HepG2 (cell line): ENCODE measurements around the gene CHIC2. TPM values are rescaled to one million over a fixed set of nuclear protein-coding genes. Genes with fewer than 3 reads are reported as not detected.

ENCODE experiments used
- EED ChIP-seq: sonication (generic); formaldehyde crosslinking; IDR thresholded peaks from 2 replicates; pipeline ENCODE4 v1.5.0; 2020; ENCODE audit warnings: mild to moderate bottlenecking, missing genetic modification reagents
- HES4 ChIP-seq: sonication (generic); formaldehyde crosslinking; IDR thresholded peaks from 2 replicates; pipeline ENCODE4 v1.9.0; 2021; ENCODE audit warnings: mild to moderate bottlenecking, missing genetic modification reagents, borderline replicate concordance
- MED13 ChIP-seq: sonication (generic); formaldehyde crosslinking; IDR thresholded peaks from 2 replicates; pipeline ENCODE4 v1.5.0; 2020; ENCODE audit warnings: missing genetic modification reagents
- MTA1 ChIP-seq: sonication (generic); formaldehyde crosslinking; IDR thresholded peaks from 2 replicates; pipeline ENCODE4 v1.4.0; 2020; ENCODE audit warnings: missing genetic modification reagents, mild to moderate bottlenecking, borderline replicate concordance
- REPIN1 ChIP-seq: sonication (generic); formaldehyde crosslinking; IDR thresholded peaks from 2 replicates; pipeline ENCODE4 v1.8.0; 2022; ENCODE audit warnings: missing genetic modification reagents, low read depth, mild to moderate bottlenecking, borderline replicate concordance
- SETDB1 ChIP-seq: sonication (generic); formaldehyde crosslinking; IDR thresholded peaks from 2 replicates; pipeline ENCODE4 v1.5.1; 2020; ENCODE audit warnings: missing genetic modification reagents, mild to moderate bottlenecking, borderline replicate concordance
- SIX4 ChIP-seq: sonication (generic); formaldehyde crosslinking; IDR thresholded peaks from 2 replicates; pipeline ENCODE4 v1.4.0; 2020; ENCODE audit warnings: missing genetic modification reagents
- SRF ChIP-seq: IDR thresholded peaks from 2 replicates; pipeline ENCODE4 v1.6.1; 2011; ENCODE audit warnings: mild to moderate bottlenecking, low read depth, low read length, moderate library complexity
- TBP ChIP-seq: sonication (generic); formaldehyde crosslinking; IDR thresholded peaks from 2 replicates; pipeline ENCODE4 v1.5.0; 2020; ENCODE audit warnings: missing genetic modification reagents
- ZBTB21 ChIP-seq: sonication (generic); formaldehyde crosslinking; IDR thresholded peaks from 2 replicates; pipeline ENCODE4 v1.4.0; 2020; ENCODE audit warnings: missing genetic modification reagents
- ZFP90 ChIP-seq: sonication (generic); formaldehyde crosslinking; IDR thresholded peaks from 2 replicates; pipeline ENCODE4 v1.8.0; 2022; ENCODE audit warnings: missing genetic modification reagents, mild to moderate bottlenecking, inconsistent platforms, borderline replicate concordance
- ZNF256 ChIP-seq: sonication (generic); formaldehyde crosslinking; conservative IDR thresholded peaks from 2 replicates; pipeline ENCODE4 v1.4.0; 2020; ENCODE audit warnings: missing genetic modification reagents
- ZNF296 ChIP-seq: sonication (generic); formaldehyde crosslinking; conservative IDR thresholded peaks from 2 replicates; pipeline ENCODE4 v1.5.0; 2020; ENCODE audit warnings: mild to moderate bottlenecking, missing genetic modification reagents
- ZNF44 ChIP-seq: sonication (generic); formaldehyde crosslinking; IDR thresholded peaks from 2 replicates; pipeline ENCODE4 v1.5.1; 2020; ENCODE audit warnings: mild to moderate bottlenecking, missing genetic modification reagents
- ZNF598 ChIP-seq: sonication (generic); formaldehyde crosslinking; IDR thresholded peaks from 2 replicates; pipeline ENCODE4 v1.5.1; 2020; ENCODE audit warnings: mild to moderate bottlenecking, missing genetic modification reagents, borderline replicate concordance
- ZNF768 ChIP-seq: sonication (generic); formaldehyde crosslinking; IDR thresholded peaks from 2 replicates; pipeline ENCODE4 v1.4.0; 2020; ENCODE audit warnings: missing genetic modification reagents
- ZSCAN9 ChIP-seq: IDR thresholded peaks from 2 replicates; pipeline ENCODE4 v1.6.1; 2016; ENCODE audit warnings: borderline replicate concordance
- polyA plus RNA-seq, 8 experiments: library from polyadenylated mRNA; depleted of rRNA in 3 of 8; stranded (reverse) in 7 of 8; unstranded in 1 of 8; fragments of >200 nt; fragmentation: Illumina TruSeq in 4 of 8; extraction: Trizol in 4 of 8; gene quantifications; 2 replicates each; pipeline versions ENCODE4 v1.2.1 to v1.2.3, GENCODE V29; 2011 to 2016; ENCODE audit warnings: low read depth in 4 of 8, missing spikeins in 1 of 8, mixed read lengths in 1 of 8; ENCODE audit not compliant: insufficient read depth in 1 of 8
- total RNA-seq, 5 experiments: library from RNA; depleted of rRNA; stranded (reverse); fragments of >200 nt; fragmentation: Illumina TruSeq; extraction: Trizol; gene quantifications; 2 replicates each; pipeline ENCODE4 v1.2.3, GENCODE V29; 2016; ENCODE audit warnings: low read depth in 1 of 5
- TF ChIP-seq, protein P1 (sequence below): sonication (generic); formaldehyde crosslinking; IDR thresholded peaks from 2 replicates; pipeline ENCODE4 v1.5.1; 2020; ENCODE audit warnings: missing genetic modification reagents, mild to moderate bottlenecking, borderline replicate concordance
- TF ChIP-seq, protein P2 (sequence below): sonication (generic); formaldehyde crosslinking; IDR thresholded peaks from 2 replicates; pipeline ENCODE4 v1.5.0; 2020; ENCODE audit warnings: mild to moderate bottlenecking, missing genetic modification reagents, borderline replicate concordance
- TF ChIP-seq, protein P3 (sequence below): sonication (generic); formaldehyde crosslinking; IDR thresholded peaks from 2 replicates; pipeline ENCODE4 v1.4.0; 2020; ENCODE audit warnings: missing genetic modification reagents

Gene CHIC2
- total and polyA plus RNA-seq, 2 of the 13 experiments (the other 11 are each of a cell fraction or from before 2014, with no cell fraction given), result 10.0 to 17.2 TPM

DNA sequence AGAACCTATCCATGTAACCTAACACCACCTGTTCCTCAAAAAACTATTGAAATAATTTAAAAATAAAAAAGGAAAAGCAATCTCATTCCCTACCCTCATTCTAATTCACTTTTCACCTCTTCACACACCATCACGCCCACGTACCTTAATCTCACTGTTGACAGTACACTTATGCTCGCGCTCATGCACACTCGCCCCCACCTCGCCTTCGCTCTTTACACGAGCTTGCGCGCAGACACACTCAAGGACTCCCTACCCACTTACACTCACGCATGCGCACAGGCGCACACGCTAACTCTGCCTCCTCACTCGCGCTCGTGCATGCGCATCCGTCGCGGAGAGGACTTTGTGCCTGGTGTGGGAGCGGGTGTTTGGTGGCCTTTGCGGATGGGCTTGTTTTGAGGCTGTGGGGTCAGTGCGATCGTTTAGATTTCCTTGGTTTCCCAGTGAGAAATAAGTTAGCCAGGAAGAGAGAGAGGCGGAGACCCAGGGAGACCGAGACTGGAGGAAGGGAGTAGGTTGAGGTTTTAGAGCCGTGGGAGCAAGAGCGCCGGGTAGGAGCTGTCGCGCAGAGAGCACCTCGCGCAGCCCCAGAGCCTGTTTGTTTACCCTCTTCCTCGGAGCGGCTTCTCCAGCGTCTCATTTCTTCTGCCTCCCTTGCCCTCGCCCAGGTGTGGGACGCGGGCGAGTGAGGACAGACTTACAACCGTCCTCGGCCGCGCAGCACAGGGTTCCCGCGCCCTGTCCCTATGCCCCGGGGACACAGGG lies 27.4 kb upstream of the CHIC2 start (continued):
- TF ChIP-seq, protein P1, sequence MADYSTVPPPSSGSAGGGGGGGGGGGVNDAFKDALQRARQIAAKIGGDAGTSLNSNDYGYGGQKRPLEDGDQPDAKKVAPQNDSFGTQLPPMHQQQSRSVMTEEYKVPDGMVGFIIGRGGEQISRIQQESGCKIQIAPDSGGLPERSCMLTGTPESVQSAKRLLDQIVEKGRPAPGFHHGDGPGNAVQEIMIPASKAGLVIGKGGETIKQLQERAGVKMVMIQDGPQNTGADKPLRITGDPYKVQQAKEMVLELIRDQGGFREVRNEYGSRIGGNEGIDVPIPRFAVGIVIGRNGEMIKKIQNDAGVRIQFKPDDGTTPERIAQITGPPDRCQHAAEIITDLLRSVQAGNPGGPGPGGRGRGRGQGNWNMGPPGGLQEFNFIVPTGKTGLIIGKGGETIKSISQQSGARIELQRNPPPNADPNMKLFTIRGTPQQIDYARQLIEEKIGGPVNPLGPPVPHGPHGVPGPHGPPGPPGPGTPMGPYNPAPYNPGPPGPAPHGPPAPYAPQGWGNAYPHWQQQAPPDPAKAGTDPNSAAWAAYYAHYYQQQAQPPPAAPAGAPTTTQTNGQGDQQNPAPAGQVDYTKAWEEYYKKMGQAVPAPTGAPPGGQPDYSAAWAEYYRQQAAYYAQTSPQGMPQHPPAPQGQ, result no peak
- no peak for TF ChIP-seq SRF
- no peak for TF ChIP-seq ZNF598 (CRISPR knock-in tag)
- no peak; the same call in 1 of the 2 replicates for TF ChIP-seq EED (CRISPR knock-in tag)
- no peak for TF ChIP-seq SETDB1 (CRISPR knock-in tag)
- TF ChIP-seq ZNF768 (CRISPR knock-in tag), result peak; percentile 39; the same call in 1 of the 2 replicates
- no peak for TF ChIP-seq ZNF44
- 0 out of 2 replicates have a peak, but pooled peaks have one; percentile 37 for TF ChIP-seq ZSCAN9 (CRISPR knock-in tag)
- TF ChIP-seq, protein P2, sequence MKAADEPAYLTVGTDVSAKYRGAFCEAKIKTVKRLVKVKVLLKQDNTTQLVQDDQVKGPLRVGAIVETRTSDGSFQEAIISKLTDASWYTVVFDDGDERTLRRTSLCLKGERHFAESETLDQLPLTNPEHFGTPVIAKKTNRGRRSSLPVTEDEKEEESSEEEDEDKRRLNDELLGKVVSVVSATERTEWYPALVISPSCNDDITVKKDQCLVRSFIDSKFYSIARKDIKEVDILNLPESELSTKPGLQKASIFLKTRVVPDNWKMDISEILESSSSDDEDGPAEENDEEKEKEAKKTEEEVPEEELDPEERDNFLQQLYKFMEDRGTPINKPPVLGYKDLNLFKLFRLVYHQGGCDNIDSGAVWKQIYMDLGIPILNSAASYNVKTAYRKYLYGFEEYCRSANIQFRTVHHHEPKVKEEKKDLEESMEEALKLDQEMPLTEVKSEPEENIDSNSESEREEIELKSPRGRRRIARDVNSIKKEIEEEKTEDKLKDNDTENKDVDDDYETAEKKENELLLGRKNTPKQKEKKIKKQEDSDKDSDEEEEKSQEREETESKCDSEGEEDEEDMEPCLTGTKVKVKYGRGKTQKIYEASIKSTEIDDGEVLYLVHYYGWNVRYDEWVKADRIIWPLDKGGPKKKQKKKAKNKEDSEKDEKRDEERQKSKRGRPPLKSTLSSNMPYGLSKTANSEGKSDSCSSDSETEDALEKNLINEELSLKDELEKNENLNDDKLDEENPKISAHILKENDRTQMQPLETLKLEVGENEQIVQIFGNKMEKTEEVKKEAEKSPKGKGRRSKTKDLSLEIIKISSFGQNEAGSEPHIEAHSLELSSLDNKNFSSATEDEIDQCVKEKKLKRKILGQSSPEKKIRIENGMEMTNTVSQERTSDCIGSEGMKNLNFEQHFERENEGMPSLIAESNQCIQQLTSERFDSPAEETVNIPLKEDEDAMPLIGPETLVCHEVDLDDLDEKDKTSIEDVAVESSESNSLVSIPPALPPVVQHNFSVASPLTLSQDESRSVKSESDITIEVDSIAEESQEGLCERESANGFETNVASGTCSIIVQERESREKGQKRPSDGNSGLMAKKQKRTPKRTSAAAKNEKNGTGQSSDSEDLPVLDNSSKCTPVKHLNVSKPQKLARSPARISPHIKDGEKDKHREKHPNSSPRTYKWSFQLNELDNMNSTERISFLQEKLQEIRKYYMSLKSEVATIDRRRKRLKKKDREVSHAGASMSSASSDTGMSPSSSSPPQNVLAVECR (CRISPR knock-in tag), result peak; percentile 66; the same call in 1 of the 2 replicates
- no peak for TF ChIP-seq MED13
- TF ChIP-seq REPIN1, result no peak
- TF ChIP-seq ZBTB21 (CRISPR knock-in tag), result no peak
- TF ChIP-seq HES4, result peak; percentile 46; the same call in 1 of the 2 replicates
- no peak for TF ChIP-seq ZNF256 (CRISPR knock-in tag)
- TF ChIP-seq, protein P3, sequence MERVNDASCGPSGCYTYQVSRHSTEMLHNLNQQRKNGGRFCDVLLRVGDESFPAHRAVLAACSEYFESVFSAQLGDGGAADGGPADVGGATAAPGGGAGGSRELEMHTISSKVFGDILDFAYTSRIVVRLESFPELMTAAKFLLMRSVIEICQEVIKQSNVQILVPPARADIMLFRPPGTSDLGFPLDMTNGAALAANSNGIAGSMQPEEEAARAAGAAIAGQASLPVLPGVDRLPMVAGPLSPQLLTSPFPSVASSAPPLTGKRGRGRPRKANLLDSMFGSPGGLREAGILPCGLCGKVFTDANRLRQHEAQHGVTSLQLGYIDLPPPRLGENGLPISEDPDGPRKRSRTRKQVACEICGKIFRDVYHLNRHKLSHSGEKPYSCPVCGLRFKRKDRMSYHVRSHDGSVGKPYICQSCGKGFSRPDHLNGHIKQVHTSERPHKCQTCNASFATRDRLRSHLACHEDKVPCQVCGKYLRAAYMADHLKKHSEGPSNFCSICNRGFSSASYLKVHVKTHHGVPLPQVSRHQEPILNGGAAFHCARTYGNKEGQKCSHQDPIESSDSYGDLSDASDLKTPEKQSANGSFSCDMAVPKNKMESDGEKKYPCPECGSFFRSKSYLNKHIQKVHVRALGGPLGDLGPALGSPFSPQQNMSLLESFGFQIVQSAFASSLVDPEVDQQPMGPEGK (CRISPR knock-in tag), result no peak
- TF ChIP-seq MTA1, result peak; percentile 39; the same call in 1 of the 2 replicates
- TF ChIP-seq ZFP90 (CRISPR knock-in tag), result no peak; the same call in 1 of the 2 replicates
- 0 out of 2 replicates have a peak, but pooled peaks have one; percentile 18 for TF ChIP-seq ZNF296 (CRISPR knock-in tag)
- TF ChIP-seq SIX4 (CRISPR knock-in tag), result no peak
- no peak for TF ChIP-seq TBP (CRISPR knock-in tag)
